HG03469 (cell line): ENCODE measurements around the gene IMP4.

Experiments
- ATAC-seq: cut with Tn5 transposase; IDR thresholded peaks from one replicate; pipeline ENCODE4 v1.9.1; 2021; ENCODE audit warnings: mild to moderate bottlenecking, moderate library complexity, moderate number of reproducible peaks; ENCODE audit not compliant: unreplicated experiment

The IMP4 gene

DNA sequence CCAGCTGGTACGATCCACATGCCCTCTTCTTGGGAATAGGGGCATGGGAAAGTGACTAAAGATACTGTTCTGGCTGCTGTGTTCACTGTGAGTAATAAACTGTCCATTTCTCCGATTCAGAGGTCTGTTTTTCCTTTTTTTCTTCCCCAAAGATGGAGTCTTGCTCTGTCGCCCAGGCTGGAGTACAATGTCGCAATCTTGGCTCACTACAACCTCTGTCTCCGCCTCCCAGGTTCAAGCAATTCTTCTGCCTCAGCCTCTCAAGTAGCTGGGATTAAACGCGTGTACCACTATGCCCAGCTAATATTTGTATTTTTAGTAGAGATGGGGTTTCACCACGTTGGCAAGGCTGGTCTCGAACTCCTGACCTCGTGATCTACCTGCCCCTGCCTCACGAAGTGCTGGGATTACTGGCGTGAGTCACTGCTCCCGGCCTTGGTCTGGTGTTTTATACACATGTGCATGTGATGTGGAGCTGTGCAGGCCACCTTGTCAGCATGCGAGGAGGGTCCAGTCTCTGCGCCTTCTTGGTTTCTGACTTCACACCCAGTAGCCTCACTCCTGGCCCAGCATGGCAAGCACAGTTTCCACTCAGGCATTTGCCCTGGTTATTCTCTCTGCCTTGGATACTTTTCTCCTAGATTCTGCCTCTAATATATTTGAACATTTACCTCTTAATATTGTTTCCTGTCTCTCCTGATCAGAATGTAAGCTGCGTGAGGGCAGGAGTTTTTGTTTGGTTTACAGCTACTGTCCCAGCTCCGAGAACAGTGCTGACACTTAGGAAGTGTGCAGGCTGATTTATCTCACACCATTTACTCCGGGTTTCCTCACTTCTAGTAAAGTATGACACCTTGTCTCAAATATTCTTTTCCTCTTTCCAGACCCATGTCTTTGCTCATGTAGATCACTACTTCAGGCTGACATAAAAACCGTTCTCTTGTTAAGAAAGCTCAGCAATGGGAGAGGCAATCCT lies 32.9 kb downstream of the IMP4 start:
- ATAC-seq: no peak

- peak; percentile 52 for ATAC-seq
Observed at GRCh38 chr2:130376433-130377293, 34.0 kb downstream of the IMP4 start.

DNA sequence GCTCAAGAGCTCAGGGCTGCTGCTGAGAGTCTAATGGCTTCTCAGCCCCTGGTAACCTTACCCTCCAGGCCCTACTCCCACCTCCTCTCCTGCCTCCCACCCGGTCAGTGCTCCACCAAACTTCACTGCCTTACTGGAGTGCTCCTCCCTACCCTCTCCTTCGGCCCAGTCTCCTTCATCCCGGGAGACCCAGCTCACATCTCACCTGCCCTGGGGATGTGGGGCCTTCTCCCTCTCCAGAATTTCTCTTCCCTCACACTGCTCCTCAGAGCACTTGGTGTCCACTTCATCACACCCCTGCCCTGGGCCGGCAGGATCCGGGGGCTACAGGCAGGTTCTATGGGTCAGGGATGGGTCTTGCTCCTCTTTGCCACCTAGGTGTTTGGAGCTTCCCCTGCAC lies 34.8 kb downstream of the IMP4 start:
- ATAC-seq: no peak

- no peak for ATAC-seq
Observed at GRCh38 chr2:130378206-130378897, 35.7 kb downstream of the IMP4 start.

DNA sequence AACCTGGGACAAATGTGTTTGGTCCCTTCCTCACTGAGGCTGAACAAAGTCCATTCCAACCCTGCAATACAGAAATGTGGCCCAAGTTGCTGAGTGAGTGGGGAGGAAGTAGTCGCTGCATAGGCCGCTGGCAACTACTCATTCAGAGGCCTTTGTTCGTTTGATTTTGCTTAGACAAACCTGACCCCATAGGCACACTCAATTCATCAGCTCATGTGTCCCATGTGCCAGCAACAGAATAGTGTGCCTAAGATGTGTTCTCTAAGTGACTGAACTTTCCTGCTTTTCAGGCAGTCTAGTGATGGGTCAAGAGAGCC lies 36.2 kb downstream of the IMP4 start:
- no peak for ATAC-seq

- ATAC-seq: no peak
Observed at GRCh38 chr2:130380096-130380934, 37.6 kb downstream of the IMP4 start.

GRCh38 chr2:130381145-130381544 lies 38.4 kb downstream of the IMP4 start:
- no peak for ATAC-seq

DNA sequence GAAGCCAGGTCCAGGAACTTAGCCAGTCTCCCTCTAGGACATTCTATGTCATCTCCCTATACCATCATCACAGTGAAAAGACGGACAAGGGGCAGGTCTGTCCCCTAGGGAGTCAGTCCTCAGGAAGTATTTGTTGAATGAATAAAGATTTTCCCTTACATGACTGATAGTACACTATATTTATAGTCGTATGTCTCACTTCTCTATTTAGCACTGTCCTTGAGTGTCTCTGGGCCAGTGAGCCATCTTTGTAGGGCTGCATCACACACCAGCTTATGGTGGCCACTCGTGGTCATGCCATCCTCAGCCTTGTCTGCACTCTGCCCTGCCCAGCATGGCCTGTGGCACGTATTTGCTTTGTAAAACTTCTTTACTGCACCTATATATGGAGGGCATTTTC lies 38.9 kb downstream of the IMP4 start:
- no peak for ATAC-seq

- no peak for ATAC-seq
Observed at GRCh38 chr2:130382313-130382917, 39.7 kb downstream of the IMP4 start.

- ATAC-seq: peak; percentile 74
Observed at GRCh38 chr2:130385709-130386108, 43.0 kb downstream of the IMP4 start.

DNA sequence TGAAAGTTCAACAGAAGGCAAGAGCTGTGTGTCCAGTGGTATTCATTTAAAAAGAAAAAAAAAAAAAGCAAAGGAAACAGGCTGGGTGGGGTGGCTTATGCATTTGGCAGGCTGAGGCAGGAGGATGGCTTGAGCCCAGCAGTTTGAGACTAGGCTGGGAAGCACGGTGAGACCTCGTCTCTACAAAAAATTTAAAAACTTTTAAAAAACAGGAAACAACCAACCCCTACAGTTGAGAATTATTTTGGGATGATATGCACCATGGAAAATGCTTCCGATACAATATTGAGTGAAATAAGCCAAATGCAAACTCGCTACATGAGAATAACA lies 44.3 kb downstream of the IMP4 start:
- no peak for ATAC-seq

DNA sequence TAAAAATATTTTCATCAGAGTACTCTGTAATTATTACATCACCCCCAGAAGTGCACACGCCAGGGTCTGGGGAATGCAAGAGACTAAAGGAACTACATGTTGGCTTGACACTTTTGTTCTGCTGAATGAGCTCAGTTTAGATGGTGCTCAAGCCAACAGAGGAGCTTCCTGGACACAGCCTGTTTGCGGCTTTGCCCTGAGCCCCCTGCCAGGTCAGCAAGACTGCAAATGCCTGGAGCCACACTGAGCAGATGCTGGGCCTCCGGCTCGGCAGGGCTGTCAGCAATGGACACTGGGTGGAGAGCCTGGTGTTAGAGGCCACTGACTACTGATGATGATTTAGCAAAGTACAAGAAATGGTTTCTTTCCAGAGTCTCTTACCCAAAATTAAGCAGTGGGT lies 45.1 kb downstream of the IMP4 start:
- ATAC-seq: no peak

DNA sequence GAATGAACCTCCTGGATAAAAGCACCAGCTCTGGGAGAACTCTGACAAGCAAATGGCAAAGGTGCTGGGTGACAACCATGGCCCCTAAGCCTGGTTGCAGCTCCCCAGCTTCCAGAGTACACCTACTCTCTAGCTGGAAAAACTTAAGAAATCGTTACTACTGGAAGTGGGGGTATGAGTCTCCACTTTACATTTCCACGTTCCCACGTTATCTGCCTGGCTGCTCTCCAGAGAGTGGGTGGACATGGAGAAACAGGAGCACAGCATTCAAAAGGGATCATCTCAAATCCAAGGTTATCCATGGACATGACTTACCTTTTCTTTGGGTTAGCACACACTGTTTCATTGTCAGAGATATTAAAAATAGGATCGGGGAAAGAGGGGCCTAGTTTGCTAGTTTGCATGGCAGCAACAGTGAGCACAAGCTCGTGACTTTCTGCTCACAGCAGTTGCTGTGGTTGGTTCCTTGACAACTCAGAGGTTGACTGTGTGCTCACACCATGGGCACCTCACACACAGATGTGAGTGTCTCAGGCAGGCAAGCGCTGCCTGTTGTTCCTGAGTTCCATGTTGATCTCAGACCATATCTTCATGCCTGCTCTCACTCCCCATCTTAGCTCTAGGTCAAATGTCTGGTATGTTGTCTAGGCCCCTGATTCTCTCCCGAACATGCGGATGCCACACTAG lies 45.7 kb downstream of the IMP4 start:
- ATAC-seq: no peak

DNA sequence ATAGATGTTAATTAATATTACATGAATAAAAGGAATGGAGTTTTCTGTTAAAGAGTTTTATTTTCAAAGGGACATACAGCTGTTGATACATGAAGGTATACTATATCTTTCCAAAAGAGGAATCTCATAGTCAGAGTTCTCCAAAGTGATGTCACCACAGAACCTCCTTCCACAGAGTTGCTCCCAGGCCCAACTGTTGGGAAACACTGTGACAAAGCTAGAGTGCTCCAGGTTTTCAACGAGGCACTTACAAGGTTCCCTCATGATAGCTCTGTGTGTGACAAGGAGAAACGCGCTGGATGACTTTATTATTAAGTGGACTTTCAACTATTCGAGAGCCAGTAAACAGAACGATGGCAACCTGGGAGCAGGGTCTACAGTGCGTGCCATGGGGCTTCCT lies 46.7 kb downstream of the IMP4 start:
- ATAC-seq: no peak

DNA sequence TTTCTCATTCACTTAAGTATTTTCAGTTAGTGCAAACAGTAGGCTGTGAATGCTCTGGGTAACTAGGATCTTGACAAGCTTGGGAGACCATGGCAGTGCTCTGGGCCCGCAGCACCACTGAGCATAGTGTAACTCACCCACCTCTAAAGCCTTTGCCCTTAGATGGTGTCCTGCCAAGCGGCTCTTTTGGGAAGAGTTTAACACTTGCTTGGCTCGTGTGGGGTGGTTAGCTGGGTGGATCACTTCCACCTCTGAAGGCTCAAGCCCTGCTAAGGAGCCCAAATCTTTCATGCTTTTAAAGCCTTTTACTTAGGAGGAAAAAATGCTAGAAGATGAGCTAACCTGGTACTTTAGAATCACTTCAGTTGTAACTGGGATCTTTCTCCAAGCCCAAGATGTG lies 47.1 kb downstream of the IMP4 start:
- no peak for ATAC-seq

DNA sequence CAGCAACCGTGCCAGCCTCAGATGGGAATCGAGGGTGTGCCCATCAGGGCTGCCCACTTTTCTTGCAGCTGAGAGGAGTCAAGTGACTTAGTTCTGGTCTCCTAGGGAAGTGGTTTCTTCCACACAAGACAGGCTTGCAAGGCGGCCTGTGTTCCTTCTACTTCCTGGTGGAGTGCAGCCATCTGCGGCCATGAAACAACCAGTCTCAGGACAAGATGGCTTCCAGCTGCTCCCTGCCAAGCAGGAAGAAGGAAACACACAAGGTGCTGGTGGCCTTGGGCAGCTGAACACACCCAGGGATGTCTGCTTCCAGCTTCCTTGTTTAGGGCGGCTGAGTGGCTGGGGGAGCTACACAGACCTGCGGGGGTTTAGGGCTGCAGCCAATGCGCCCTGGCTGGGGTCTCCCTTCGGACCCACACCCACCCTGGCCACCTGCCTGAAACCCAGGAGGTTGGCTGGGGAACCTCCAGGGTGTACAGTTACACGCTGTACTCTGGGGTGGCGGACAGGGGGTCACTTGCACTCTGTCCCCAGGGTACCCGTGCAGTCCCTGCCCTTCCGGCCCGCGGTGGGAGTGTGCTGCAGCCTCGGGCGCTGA lies 47.9 kb downstream of the IMP4 start:
- no peak for ATAC-seq

GRCh38 chr2:130391058-130391871 lies 48.6 kb downstream of the IMP4 start:
- peak; percentile 71 for ATAC-seq
